Mesothelial cell of epicardium (in vitro differentiated cells): ENCODE measurements around the gene CCDC178. TPM values are rescaled to one million over a fixed set of nuclear protein-coding genes. Genes with fewer than 3 reads are reported as not detected.

Experiments
- DNase-seq, 2 experiments: peaks; one replicate each; pipeline ENCODE4 v3.0.0; 2021; ENCODE audit warnings: low spot score in 2 of 2; ENCODE audit not compliant: unreplicated experiment in 2 of 2
- H3K27ac Mint-ChIP-seq: 2 replicates; pipeline ENCODE4 v1.8.0; 2021; ENCODE audit warnings: mixed read lengths
- H3K27me3 Mint-ChIP-seq: 2 replicates; pipeline ENCODE4 v1.8.0; 2021; ENCODE audit warnings: low read depth, mixed read lengths
- H3K36me3 Mint-ChIP-seq: 2 replicates; pipeline ENCODE4 v1.8.0; 2021; ENCODE audit warnings: mixed read lengths
- H3K4me1 Mint-ChIP-seq: 2 replicates; pipeline ENCODE4 v1.8.0; 2021; ENCODE audit warnings: mixed read lengths
- H3K4me3 Mint-ChIP-seq: 2 replicates; pipeline ENCODE4 v1.8.0; 2021; ENCODE audit warnings: mild to moderate bottlenecking, moderate library complexity, mixed read lengths
- H3K9me3 Mint-ChIP-seq: 2 replicates; pipeline ENCODE4 v1.8.0; 2021; ENCODE audit warnings: mixed read lengths
- total RNA-seq: library from RNA; stranded (reverse); gene quantifications from 3 replicates; pipeline ENCODE4 v1.2.1, GENCODE V29; 2021
- TF ChIP-seq, protein P1 (sequence below): fragments of 200-600 bp; sonication (generic); IDR thresholded peaks from one replicate; pipeline ENCODE4 v1.5.0; 2021; ENCODE audit warnings: antibody characterized with exemption; ENCODE audit not compliant: unreplicated experiment

CCDC178 gene
- total RNA-seq, 1 donor from 2014 or later: 3.1 TPM

- no peak for DNase-seq
- Mint-ChIP-seq H3K4me3 (no peak overlapping the region), H3K9me3 (peaks cover 24% of the 10 kb centered on the region), H3K27ac (no peak overlapping the region), H3K4me1 (no peaks in the 10 kb centered on the region), H3K36me3 (no peaks in the 10 kb centered on the region), H3K27me3 (no peaks in the 10 kb centered on the region)
- TF ChIP-seq, protein P1, sequence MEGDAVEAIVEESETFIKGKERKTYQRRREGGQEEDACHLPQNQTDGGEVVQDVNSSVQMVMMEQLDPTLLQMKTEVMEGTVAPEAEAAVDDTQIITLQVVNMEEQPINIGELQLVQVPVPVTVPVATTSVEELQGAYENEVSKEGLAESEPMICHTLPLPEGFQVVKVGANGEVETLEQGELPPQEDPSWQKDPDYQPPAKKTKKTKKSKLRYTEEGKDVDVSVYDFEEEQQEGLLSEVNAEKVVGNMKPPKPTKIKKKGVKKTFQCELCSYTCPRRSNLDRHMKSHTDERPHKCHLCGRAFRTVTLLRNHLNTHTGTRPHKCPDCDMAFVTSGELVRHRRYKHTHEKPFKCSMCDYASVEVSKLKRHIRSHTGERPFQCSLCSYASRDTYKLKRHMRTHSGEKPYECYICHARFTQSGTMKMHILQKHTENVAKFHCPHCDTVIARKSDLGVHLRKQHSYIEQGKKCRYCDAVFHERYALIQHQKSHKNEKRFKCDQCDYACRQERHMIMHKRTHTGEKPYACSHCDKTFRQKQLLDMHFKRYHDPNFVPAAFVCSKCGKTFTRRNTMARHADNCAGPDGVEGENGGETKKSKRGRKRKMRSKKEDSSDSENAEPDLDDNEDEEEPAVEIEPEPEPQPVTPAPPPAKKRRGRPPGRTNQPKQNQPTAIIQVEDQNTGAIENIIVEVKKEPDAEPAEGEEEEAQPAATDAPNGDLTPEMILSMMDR: no peak
Observed at GRCh38 chr18:33146014-33146413, 294.5 kb downstream of the CCDC178 start.

- Mint-ChIP-seq H3K9me3 (peaks cover 22% of the 10 kb centered on the region), H3K27ac (no peak overlapping the region), H3K27me3 (peaks cover 11% of the 10 kb centered on the region), H3K4me1 (no peaks in the 10 kb centered on the region), H3K4me3 (no peak overlapping the region), H3K36me3 (peaks cover 1% of the 10 kb centered on the region)
- TF ChIP-seq, protein P1: no peak
- DNase-seq: no peak
Observed at GRCh38 chr18:33135951-33136660, 304.4 kb downstream of the CCDC178 start.

- Mint-ChIP-seq H3K36me3 (no peaks in the 10 kb centered on the region), H3K27ac (no peak overlapping the region), H3K9me3 (no peaks in the 10 kb centered on the region), H3K27me3 (peaks cover 11% of the 10 kb centered on the region), H3K4me1 (no peaks in the 10 kb centered on the region), H3K4me3 (no peak overlapping the region)
- DNase-seq: no peak
- TF ChIP-seq, protein P1: no peak
Observed at GRCh38 chr18:33132657-33133056, 307.9 kb downstream of the CCDC178 start.

- no peaks in the 10 kb centered on the region for H3K36me3 Mint-ChIP-seq
- TF ChIP-seq, protein P1: no peak
- H3K9me3 Mint-ChIP-seq: no peaks in the 10 kb centered on the region
- no peak for DNase-seq
- no peak overlapping the region for H3K27ac Mint-ChIP-seq
- H3K27me3 Mint-ChIP-seq: no peaks in the 10 kb centered on the region
- no peaks in the 10 kb centered on the region for H3K4me1 Mint-ChIP-seq
- H3K4me3 Mint-ChIP-seq: no peak overlapping the region
Observed at GRCh38 chr18:33128581-33128980, 311.9 kb downstream of the CCDC178 start.

- Mint-ChIP-seq H3K27ac (no peak overlapping the region), H3K36me3 (no peaks in the 10 kb centered on the region), H3K4me1 (no peaks in the 10 kb centered on the region), H3K9me3 (no peaks in the 10 kb centered on the region), H3K27me3 (peaks cover 3% of the 10 kb centered on the region), H3K4me3 (no peak overlapping the region)
- DNase-seq: no peak
- TF ChIP-seq, protein P1: no peak
Observed at GRCh38 chr18:33123862-33124518, 316.5 kb downstream of the CCDC178 start.
